OCI-LY3 (cell line): ENCODE data around the gene PDLIM1.

Experiments used
- H2AFZ ChIP-seq: fragments of 200-600, 300-600 bp; shearing (Covaris generic); 2 replicates; pipeline ENCODE4 v1.6.0; 2014; ENCODE audit warnings: antibody characterized with exemption, low read depth, low read length
- H3K27ac ChIP-seq: fragments of 200-600, 300-600 bp; sonication (generic); 2 replicates; pipeline ENCODE4 v1.5.1; 2014; ENCODE audit warnings: mild to moderate bottlenecking, low read length, moderate library complexity, mixed read lengths
- H3K27me3 ChIP-seq: fragments of 200-600, 300-600 bp; sonication (generic); 2 replicates; pipeline ENCODE4 v1.6.1; 2014; ENCODE audit warnings: low read depth, low read length, mixed read lengths
- H3K36me3 ChIP-seq: fragments of 200-600, 300-600 bp; sonication (generic); replicated peaks from 2 replicates; pipeline ENCODE3; 2014; ENCODE audit warnings: low read depth, low read length, mixed read lengths
- H3K4me1 ChIP-seq: fragments of 300-600, 200-600 bp; sonication (generic); 2 replicates; pipeline ENCODE4 v1.6.1; 2014; ENCODE audit warnings: low read length, mixed read lengths
- H3K4me2 ChIP-seq: fragments of 200-600, 300-600 bp; sonication (generic); 2 replicates; pipeline ENCODE4 v1.6.1; 2014; ENCODE audit warnings: low read length, mixed read lengths
- H3K4me3 ChIP-seq: fragments of 300-600, 200-600 bp; sonication (generic); 2 replicates; pipeline ENCODE4 v1.5.1; 2014; ENCODE audit warnings: antibody characterized with exemption, mild to moderate bottlenecking, low read length, moderate library complexity
- H3K79me2 ChIP-seq: fragments of 300-600, 200-600 bp; shearing (Covaris generic); 2 replicates; pipeline ENCODE4 v1.6.1; 2014; ENCODE audit warnings: mild to moderate bottlenecking, low read length, mixed read lengths
- H3K9ac ChIP-seq: fragments of 300-600, 200-600 bp; shearing (Covaris generic); 2 replicates; pipeline ENCODE4 v1.6.0; 2014; ENCODE audit warnings: mild to moderate bottlenecking, low read length, moderate library complexity
- H3K9me3 ChIP-seq: fragments of 200-600, 300-600 bp; shearing (Covaris generic); 2 replicates; pipeline ENCODE4 v1.6.1; 2014; ENCODE audit warnings: low read length, mixed read lengths; ENCODE audit not compliant: insufficient read depth
- H4K20me1 ChIP-seq: fragments of 200-600, 300-600 bp; sonication (generic); 2 replicates; pipeline ENCODE4 v1.6.1; 2016; ENCODE audit warnings: low read length, mixed read lengths; ENCODE audit not compliant: insufficient read depth
- CTCF ChIP-seq: fragments of 200-600, 300-600 bp; sonication (generic); IDR thresholded peaks from 2 replicates; pipeline ENCODE4 v1.5.1; 2014; ENCODE audit warnings: antibody characterized with exemption, low read length, low read depth
- EZH2phosphoT487 ChIP-seq: fragments of 200-600 bp; shearing (Covaris generic); IDR thresholded peaks from 2 replicates; pipeline ENCODE4 v1.6.1; 2018; ENCODE audit warnings: antibody characterized with exemption, mixed run types, low read depth

The PDLIM1 gene

DNA sequence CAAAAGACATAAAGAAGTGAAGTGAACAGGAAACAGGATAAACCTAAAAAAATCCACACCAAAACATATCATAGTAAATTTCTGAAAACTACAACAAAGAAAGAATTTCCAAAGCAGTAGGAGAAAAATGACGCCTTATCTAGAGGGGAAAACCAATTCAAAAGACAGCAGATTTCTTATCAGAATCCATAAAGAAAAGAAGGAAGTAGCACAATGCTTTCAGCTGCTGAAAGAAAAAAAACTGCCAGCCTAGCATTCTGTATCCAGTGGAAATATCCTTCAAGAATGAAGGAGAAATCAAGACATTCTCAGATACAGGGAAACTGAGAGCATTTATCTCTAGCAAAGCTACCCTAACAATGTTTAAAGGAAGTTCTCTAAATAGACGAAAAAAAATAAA, 37.8 kb downstream of the PDLIM1 start:
- Histone ChIP-seq H3K27me3 (0 out of 2 replicates have a peak, but pooled peaks cover 3% of the 10 kb centered on the region), H3K9me3 (no peaks in the 10 kb centered on the region), H3K4me2 (no peak overlapping the region), H3K79me2 (no peaks in the 10 kb centered on the region), H2AFZ (no peak overlapping the region), H4K20me1 (no peaks in the 10 kb centered on the region), H3K4me3 (no peak overlapping the region), H3K36me3 (no peaks in the 10 kb centered on the region), H3K9ac (no peak overlapping the region), H3K4me1 (no peaks in the 10 kb centered on the region), H3K27ac (no peak overlapping the region)
- TF ChIP-seq CTCF, result no peak
- no peak for TF ChIP-seq EZH2phosphoT487

DNA sequence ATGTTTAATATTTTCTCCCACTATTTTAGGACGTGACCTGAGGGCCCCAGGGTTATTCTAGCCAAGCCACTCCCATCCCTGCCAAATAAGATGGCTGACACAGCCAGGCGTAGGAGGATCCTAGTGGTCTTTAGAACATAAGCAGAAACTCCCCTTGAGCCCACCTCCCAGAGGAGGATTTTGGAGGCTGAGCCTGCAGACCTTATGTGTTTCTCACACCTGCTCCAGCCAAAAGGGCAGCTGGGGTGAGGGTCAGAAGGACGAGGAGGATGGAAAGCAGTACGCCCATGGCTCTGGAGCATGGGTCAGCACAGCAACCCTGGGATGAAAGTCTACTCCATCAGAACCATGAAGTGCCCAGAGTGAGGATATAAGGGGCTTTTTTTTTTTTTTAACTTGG, 39.9 kb downstream of the PDLIM1 start:
- no peak for TF ChIP-seq EZH2phosphoT487
- Histone ChIP-seq H3K79me2 (no peaks in the 10 kb centered on the region), H3K4me3 (no peak overlapping the region), H3K4me1 (peaks cover 10% of the 10 kb centered on the region), H3K36me3 (no peaks in the 10 kb centered on the region), H3K9me3 (no peaks in the 10 kb centered on the region), H3K27me3 (peaks cover 20% of the 10 kb centered on the region), H3K4me2 (no peak overlapping the region), H3K27ac (no peak overlapping the region), H4K20me1 (peaks cover 11% of the 10 kb centered on the region), H2AFZ (no peak overlapping the region), H3K9ac (no peak overlapping the region)

DNA sequence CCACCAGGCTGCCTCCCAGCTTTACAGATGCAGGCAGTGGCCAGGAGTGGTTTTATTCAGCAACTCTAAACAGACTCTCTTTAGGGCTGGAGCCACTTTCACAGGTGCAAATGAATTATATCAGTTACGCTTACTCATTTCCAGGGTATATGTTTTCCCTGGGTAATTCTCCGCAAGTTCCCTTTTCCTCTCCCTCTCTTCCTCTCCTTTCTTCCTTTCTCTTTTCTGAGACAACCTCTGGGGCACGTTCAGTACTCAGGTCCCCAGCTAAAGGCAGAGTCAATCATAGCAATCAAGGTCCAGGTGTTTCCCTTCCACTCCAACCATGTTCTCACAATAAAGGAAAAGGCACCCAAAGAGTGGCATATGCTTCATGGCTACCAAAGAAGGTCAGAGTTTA, 41.3 kb downstream of the PDLIM1 start:
- TF ChIP-seq CTCF (no peak), EZH2phosphoT487 (no peak)
- H3K4me1 ChIP-seq, result peaks cover 23% of the 10 kb centered on the region
- H2AFZ ChIP-seq, result no peak overlapping the region
- H3K36me3 ChIP-seq, result no peaks in the 10 kb centered on the region
- H3K9ac ChIP-seq, result no peak overlapping the region
- no peaks in the 10 kb centered on the region for H3K9me3 ChIP-seq
- peaks cover 31% of the 10 kb centered on the region for H3K27me3 ChIP-seq
- no peak overlapping the region for H3K27ac ChIP-seq
- no peak overlapping the region for H3K4me2 ChIP-seq
- H3K4me3 ChIP-seq, result no peak overlapping the region
- no peaks in the 10 kb centered on the region for H3K79me2 ChIP-seq
- peaks cover 14% of the 10 kb centered on the region for H4K20me1 ChIP-seq

DNA sequence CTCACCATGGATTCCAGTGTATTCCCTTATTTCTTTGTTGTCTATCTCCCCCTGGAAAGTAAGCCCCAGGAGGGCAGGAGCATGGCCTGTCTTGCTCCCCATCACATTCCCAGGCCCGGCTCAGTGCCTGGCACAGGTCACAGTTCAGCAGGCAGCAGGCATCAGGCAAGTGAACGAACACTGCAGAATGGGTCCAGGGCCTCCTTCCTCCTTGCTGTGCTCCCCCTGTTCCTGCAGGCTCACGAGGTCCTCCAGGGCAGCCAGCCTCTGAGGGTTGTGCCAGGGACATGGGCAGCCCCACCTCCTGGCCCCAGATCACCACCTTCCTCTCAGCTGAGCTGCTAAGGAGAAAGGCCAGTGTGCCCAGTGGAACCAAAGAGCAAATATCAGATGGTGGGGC, 41.8 kb downstream of the PDLIM1 start:
- H3K36me3 ChIP-seq, result no peaks in the 10 kb centered on the region
- H3K4me2 ChIP-seq, result no peak overlapping the region
- no peak for TF ChIP-seq EZH2phosphoT487
- TF ChIP-seq CTCF, result no peak
- H3K27ac ChIP-seq, result no peak overlapping the region
- peaks cover 35% of the 10 kb centered on the region for H3K27me3 ChIP-seq
- H3K4me1 ChIP-seq, result peaks cover 23% of the 10 kb centered on the region
- no peaks in the 10 kb centered on the region for H3K9me3 ChIP-seq
- no peak overlapping the region for H3K9ac ChIP-seq
- no peak overlapping the region for H2AFZ ChIP-seq
- H3K4me3 ChIP-seq, result no peak overlapping the region
- peaks cover 16% of the 10 kb centered on the region for H4K20me1 ChIP-seq
- no peaks in the 10 kb centered on the region for H3K79me2 ChIP-seq
